GM18907 (cell line): ENCODE data around the gene GNG12.

Experiments
- ATAC-seq: cut with Tn5 transposase; IDR thresholded peaks from one replicate; pipeline ENCODE4 v1.9.1; 2021; ENCODE audit warnings: mild to moderate bottlenecking, moderate library complexity; ENCODE audit not compliant: unreplicated experiment

The GNG12 gene

DNA sequence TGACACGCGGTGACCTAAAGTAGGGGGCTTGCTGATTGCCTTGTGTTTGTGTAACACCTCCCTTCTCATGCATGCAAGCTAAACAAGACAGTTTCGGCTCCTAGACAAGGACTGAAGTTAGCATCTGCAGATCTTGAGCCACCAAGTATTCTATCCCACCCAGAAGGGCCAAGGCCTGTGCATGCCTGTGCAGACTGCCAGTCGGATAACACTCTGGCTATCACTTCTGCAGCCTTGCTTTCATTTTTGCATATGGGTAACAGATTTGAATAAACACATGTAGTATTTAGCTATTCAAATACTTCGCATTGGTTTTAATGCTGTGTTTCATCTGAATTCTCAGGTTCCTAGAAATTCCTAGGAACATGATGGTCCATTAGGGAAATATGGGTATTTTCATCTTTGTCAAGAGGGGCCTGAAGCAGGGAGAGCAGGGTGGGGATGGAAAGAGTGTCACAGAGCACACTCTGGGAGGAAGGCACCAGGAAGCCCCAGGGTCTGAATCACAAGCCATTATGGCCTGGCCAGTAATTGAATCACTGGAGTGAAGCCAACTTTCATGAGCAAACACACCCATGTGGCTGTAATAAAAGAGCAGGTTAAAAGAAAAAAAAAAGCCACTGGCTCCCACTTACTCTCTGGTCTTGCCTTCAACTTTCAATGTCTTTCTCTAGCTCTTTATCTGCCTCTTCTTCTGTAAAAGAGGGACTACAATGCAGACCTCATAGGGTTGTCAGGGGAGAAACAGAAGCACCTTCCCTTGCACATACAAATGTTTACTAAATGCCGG is 120.0 kb downstream of the GNG12 start:
- ATAC-seq = no peak

DNA sequence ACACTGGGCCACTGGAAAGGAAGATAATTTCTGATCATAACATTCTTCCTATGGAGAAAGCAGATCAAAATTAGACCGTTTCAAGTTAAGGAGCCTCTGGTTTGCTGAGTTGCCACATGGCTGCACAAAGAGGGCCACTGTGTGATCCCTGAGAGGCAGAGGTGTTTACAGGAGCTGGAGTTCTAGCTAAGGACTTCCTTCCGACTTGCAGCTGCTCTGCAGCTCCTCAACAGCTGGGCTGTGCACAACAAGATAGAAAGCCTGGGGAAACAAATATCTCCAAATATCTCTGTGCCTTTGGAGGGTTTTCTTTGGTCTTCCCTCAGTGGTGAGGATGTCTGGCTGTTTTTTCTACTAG is 121.4 kb downstream of the GNG12 start:
- ATAC-seq = no peak

DNA sequence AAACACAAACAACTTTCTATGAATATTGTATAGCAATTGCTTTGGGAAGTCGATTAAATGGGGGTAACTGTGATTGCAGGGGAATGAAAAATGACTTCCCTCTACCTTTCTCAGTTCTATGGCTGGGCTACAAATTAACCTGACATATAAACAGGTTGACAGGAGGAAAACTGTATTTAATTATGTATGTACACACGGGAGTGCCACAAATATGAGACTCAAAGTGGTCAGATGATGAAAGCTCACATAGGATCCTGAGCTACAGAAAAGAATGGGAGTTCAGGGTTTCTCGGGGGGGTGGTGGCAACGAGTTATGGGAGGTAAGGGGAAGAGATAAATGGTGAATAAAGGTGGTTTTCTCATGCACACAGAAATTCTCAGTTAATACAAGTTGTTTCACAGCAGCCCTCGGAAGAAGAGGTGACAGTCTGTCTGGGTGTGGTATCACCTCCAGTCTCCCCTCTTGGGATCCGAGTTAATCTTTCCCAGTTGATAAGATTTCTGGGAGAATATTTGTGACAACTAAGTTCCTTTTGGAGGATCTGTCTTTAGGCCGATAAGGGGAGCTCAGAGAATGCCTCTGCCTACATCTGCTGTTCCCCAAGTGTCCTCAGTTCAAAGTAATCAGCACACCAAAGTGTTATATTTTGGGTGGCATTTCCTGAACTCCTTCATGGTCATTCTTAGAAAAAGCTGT is 122.0 kb downstream of the GNG12 start:
- no peak for ATAC-seq

DNA sequence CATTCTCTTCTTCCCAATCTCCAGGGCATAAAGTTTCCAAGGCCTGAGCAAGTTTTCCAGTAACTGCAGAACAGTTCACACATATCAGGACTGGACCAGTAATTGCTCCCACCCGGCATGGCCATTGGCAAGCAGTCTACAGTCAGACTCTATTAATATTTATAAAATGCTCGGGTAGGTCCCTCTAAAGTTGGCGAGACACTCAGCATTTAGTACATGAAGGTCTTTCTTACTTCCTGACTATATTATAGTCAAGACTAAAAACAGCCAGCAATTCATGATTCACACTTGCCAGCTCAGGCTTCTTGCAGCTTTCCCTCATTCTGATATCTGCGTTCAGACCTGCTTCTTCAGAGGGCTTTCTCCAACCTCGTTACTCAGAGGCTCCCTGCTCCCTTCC is 122.8 kb downstream of the GNG12 start:
- ATAC-seq = no peak

DNA sequence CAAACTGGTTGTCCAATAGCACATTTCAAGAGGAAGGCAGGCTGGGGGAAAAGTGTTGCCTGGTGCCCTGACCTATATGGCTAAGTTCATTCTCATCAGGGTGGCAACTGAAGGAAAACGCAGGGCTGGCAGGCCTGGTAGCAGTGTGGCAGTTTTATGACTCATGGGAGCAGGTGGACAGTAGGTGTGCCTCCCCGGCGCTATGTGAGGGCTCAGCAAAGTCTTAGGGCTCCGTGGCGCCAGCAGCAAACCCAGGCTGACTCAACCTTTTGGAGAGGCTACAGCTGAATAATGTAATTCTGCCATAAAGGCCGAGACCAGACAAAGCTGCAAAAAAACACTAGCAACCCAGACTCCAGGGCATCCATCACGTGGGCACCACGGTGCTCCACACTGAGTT is 124.7 kb downstream of the GNG12 start:
- no peak for ATAC-seq

DNA sequence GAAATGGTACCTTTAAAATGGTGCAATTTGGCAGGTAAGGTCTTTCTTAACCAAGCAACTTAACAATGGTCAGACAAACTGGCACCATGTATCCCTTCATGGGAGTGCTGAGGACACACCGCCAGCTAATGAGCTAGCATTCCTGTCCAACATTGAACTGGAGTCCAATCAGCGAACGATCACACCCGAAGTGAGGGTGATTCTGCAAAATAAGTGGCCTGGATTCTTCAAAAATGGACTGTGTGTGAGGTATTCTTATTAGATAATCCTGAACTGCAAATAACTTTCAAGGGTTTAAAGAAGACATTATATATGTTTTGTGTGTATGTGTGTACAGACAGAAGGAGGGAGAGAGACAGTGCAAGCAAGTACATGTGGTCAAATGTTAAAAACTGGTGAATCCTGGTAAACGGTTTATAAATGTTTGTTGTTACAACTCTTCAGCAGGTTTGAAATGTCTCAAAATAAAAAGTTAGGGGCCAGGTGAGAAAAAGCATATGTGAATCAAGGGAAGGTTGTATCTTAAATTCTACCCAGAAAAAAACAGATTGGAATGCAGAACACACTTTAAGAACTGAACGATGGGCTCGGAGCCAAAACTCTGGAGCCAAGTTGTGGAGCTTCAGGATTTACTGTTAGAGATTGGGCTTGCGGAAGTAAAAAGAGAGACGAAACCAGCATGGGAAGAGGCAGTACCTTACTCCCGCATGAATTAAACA is 127.4 kb downstream of the GNG12 start:
- no peak for ATAC-seq

DNA sequence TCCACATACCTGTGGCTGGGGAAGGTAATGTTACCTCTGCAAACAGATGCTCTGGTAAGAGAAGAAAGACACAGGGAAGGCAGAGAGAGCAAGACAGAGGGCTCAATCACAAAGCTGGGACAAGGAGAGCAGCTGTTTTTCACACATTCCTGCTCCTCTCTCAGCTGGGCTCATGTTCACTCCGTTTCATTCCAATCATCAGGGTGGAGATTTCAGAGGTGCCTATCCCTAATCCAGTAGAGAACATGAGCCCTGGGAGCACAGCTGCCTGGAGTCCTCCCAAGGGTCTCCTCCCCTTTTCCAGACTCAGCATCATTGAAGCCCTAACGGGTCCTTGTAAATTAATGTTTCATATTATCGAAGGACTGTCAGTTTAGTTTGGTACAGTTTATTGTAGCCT is 128.9 kb downstream of the GNG12 start:
- no peak for ATAC-seq

DNA sequence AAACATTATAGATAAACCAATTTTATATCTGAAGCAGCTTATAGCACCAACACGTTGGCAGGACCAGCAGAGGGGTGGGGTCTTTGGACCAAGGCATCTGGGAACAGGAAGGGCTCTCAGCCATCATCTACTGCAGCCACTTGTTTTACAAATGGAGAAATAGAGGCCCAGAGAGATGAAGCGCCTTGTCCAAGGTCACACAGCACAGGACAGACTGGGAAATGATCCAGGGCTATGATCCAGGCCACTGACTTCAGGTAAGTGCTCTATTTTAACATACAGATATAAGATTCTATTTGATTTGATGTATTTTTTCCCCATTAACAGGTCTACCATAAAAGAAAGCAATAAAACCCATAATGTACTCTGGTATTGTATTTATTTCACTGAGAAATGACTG is 131.4 kb downstream of the GNG12 start:
- ATAC-seq = no peak

DNA sequence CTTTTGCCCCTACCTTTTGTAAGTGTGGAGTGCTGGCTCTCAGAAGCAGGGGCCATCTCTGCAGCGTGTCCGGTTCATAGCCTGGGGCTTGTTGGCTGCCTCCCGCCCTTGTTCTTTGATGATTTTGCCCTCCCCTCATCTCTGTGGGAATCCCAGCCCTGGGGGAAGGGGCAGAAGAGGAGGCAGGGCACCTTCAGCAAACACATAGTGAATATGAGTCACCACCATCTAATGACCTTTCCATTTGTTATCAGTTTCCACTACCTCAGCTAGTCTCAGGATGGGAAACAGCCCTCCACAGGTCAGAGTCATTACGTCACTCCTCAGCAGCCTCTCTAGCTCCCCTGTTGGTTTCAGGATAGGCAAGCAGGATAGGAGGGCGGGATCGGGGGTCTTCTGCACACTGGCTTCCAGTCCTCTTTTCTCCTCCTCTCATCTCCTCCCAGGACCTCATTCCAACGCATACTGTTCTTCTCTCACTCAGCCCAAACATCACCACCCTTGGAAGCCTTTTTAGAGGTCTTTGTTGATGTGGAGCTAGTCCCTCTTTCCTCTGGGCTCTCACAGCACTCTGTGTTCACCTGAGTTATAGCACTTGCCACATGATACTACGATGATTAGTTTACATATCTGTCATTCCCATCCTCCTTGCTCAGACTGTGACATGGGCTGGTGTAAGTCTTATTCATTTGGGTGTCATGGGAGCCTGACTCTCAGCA is 132.4 kb downstream of the GNG12 start:
- ATAC-seq = no peak

DNA sequence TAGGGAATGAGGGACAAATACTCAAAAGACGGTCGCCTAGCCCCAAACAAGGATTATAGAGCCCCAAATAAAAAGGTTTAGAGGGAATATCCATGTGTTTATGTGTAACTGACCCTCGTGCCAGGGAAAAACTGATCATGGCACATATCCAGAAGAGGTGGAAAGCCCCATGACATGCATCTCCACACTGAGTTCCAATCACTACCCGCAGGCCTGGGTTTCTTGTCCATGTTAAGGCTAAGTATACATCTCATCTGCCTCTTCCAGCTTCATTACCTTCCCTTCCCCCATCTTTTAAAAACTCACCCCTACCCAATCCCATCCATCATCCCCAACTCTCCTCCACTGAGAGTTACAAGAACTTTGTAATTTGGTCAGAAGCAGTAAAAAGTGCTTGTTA is 133.0 kb downstream of the GNG12 start:
- no peak for ATAC-seq

DNA sequence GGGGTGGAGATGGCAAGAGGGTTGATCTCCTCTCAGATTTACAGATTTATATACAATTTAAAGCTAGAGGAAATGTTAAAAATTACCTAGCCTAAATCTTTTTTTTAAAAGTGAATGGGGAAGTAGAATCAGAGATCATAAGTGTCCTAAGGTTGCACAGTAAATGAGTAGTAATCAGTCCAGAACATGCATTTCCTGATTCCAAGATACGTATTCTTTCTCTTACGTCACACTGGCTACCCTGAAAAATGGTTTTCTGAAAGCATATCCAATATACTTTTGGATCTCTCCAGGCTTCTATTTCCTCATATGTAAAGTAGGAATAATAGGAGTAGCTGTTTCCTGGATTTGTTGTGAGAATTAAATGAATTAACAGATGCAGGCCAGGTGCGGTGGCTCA is 136.6 kb downstream of the GNG12 start:
- no peak for ATAC-seq

DNA sequence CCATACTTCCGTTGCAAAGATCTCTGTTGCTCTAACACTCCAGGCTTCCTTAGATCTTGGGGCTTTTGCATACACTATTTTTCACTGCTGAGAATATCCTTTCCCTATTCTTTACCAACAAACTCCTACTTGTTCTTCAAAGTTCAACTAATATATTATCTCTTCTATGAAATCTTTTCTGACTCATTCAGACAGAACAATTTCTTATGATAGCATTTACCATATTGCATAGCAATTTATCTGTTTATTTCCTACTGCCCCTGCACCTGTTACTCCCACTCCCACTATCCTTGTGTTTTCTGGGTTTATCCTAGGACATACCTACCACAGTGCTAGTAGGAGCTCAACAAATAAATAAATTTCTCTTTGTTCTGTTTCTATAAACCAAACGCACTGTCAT is 137.3 kb downstream of the GNG12 start:
- no peak for ATAC-seq

DNA sequence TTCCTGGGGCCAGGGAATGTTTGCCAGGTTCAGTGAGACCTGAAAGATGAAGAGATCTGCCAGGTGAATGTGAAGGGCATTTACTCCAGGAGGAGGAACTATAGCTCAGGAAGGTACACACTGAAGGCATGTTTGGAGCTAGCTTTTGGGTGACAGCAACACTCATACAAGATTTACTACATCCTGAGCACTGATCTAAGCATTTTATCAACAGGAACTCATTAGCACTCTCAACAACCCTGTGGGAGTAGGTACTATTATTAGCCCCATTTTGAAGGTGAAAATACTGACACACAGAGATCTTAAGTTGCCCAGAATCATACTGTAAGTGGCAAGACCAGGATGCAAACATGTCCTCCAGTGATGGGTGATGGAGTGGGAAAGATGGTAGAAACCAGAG is 141.6 kb downstream of the GNG12 start:
- ATAC-seq = no peak

DNA sequence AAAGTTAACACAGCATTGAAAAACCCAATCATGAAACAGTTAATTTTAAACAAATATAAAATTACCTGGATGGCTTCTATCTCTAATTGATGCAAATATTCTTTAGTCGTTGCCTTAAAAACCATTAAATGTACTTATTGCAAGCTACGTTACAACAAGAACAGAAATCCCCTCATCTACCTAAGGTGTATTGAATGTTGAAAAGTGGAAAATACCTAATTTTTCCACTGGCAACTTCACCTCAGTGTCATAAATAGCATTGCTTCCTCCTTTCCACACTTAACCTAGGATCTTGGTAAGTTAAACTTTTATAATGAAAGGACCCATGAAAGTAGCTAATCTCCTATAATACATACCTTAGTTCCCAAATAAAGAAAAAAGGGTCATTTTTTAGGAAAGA is 142.9 kb downstream of the GNG12 start:
- no peak for ATAC-seq

DNA sequence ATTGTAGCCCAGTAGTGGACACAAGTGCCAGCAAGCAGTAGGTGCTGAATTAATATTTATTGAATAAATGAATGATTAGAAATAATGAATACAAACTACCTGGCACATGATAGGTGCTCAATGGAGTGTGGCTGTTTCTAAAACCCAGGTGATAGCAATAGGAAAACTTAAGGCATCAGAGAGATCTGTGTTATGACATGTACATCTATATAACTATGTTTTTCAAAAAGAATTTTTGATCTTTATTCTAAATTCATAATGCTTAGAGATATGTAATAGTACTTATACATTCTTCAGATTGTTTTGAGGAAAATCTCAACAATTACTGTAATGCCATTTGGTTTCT is 143.3 kb downstream of the GNG12 start:
- no peak for ATAC-seq

DNA sequence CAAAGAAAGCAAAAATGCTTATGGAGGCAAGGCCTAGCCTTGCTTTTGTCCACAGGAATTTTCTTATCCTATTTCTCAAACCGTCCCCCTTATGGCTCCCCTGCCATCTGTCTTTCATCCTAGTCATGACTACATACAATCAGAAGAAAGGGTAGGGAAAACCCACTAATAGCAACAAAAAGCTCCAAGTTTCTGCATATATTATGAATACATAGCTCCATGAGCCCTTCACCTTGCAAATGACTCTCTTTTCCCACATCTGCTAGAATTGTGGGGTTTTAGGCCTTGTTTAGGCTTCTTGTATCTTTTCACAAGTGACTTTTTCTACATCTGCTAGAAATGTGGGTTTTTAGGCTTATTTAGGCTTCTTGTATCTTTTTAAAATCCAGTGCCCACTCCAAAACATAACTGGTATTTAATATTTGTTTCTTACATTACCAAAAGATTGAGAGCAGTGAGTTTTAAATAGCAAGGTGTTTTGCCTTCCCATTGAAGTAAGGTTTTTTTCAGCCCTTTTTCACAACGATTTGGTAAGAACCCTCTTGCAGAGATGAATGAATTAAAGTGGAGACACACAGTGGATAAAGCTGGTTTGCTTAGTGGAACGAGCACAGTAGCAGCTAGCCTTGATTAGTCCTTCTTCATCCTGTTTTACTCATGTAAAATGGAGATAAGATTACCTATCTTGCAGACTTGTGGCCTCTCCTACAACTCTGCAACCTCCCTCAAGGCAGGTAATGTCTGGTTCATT is 143.8 kb downstream of the GNG12 start:
- no peak for ATAC-seq

DNA sequence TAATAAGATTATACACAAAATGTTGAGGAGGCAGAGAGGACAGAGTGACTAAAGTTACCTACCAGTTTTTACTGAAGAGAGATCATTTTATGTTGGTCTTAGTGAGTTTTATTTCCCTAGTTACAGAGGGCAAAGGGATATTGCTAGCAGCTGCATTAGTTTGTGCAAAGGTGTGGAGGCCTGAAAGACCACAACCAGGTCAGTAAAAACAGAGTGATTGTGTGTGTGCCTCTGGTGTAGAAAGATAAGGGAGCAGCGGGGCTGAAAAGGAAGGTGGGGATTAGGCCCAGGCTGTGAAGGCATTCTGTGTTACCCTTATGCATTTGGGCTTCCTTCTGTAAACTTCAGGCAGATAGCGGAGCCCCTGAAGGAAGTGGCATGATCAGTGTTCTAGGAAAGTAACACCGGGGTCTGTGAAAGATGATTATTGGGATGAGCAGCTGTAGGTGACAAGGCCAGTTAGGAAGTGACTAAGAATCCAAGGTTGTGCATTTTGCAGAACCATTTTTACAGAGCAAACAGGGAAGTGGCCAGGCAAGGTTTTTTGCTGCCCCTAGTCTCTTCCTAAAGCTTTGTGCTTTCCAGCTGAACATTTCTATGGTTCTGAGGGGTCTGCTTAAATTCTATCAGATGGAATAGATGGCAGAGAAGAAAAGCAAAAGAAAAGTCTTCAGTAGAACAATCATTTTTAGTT is 144.6 kb downstream of the GNG12 start:
- no peak for ATAC-seq

DNA sequence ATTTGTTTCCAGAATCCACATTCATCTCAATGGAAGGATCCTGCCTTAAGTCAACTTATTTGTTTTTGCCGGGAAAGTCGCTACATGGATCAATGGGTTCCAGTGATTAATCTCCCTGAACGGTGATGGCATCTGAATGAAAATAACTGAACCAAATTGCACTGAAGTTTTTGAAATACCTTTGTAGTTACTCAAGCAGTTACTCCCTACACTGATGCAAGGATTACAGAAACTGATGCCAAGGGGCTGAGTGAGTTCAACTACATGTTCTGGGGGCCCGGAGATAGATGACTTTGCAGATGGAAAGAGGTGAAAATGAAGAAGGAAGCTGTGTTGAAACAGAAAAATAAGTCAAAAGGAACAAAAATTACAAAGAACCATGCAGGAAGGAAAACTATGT is 145.6 kb downstream of the GNG12 start:
- no peak for ATAC-seq

DNA sequence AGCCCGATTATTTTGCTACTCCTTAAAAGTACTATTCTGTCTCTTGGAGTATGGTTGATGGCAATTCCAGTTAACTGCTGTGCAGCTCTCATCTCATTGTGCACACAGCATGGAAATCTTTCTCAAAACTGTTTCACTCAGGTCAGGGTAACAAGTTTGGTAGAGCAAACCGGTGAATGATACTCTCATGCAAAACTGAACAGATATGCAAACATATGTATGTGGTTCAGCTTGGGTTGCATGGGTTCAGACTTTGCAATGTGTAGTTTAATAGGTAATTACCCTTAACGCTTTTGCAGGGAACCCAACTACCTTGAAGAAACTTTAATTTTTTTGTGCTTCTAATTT is 146.1 kb downstream of the GNG12 start:
- no peak for ATAC-seq
